GM19351 (cell line): ENCODE data around the gene PABPN1.
"Not testable (repeated sequence)": the region's sequence is repeated elsewhere in the genome, so short reads cannot be mapped to it uniquely, and the experiment has no call there.

Experiments used
- ATAC-seq: cut with Tn5 transposase; IDR thresholded peaks from one replicate; pipeline ENCODE4 v1.9.1; 2021; ENCODE audit warnings: mild to moderate bottlenecking, moderate library complexity; ENCODE audit not compliant: unreplicated experiment

The PABPN1 gene, protein sequence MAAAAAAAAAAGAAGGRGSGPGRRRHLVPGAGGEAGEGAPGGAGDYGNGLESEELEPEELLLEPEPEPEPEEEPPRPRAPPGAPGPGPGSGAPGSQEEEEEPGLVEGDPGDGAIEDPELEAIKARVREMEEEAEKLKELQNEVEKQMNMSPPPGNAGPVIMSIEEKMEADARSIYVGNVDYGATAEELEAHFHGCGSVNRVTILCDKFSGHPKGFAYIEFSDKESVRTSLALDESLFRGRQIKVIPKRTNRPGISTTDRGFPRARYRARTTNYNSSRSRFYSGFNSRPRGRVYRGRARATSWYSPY

DNA sequence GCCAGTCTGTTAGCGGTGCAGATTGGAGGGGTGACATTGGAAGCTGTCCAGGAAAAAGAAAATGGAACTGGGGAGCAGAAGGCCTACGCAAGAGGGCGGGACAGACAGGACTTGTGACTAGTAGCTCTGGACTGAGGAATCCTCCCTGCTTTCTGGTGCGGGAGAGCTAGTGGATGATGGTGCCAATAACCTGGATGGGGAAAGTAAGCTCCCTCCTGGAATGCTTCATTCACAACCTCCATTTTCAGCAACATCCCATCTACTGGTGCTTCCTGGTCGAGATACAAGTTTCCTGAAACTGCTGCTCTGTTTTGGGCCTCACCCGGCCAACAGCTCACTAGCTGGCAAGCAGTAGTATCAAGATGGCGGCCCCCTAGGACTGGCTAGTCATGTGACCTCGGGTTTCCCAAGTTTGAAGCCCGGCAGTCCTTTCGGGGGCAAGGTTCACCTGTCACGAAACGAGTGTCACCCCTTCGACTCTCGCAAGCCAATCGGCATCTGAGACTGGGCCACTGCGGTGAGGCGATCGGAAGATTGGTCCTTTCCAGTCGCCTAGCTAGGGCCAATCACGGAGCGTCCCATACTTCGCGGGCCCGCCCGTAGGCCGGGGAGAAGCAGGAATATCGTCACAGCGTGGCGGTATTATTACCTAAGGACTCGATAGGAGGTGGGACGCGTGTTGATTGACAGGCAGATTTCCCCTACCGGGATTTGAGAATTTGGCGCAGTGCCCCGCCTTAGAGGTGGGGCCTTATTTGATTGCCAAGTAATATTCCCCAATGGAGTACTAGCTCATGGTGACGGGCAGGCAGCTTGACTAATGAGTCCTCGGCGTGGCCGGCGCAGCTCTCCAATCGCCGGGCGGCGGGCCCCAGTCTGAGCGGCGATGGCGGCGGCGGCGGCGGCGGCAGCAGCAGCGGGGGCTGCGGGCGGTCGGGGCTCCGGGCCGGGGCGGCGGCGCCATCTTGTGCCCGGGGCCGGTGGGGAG, at the start of gene PABPN1:
Gene PABPN1 (plus strand): TSS at position 874 of the 988 bp plus-strand sequence. CDS start 13 bp downstream, at position 887.
- ATAC-seq = peak; percentile 86

DNA sequence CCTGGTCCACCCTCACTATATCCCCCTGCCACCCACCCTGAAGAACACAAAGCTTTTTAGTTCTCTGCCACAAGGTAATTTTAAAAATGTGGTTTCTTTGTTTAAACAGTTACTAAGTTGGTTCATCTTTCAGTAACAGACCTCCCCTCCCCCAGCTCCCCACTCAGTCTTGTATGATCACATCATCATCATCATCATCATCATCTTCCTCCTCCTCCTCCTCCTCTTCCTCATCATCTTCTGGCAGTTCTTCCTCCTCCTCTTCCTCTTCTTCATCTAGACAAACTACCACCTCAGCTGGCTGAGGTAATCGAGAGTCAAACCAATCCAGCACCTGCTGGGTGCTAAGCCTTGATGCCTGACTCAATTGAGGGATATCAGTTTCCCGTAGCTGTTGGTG, 45.8 kb upstream of the PABPN1 start:
- no peak for ATAC-seq

DNA sequence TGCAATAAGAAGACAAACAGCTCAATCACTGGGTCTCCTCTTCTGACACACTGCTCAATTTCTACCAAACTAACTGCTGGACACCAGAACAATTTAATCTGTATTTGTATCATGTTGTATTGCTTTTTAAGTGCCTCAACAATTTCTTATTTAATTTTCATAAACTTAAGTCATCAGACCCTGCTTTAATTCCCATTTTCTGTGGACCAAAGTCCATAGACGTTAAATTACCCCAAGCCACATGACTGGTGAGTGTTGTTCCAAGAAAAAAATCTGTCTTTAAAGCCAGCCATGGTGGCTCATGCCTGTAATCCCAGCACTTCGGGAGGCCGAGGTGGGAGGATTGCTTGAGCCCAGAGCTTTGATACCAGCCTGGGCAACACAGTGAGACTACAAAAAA, 44.1 kb upstream of the PABPN1 start:
- no peak for ATAC-seq

DNA sequence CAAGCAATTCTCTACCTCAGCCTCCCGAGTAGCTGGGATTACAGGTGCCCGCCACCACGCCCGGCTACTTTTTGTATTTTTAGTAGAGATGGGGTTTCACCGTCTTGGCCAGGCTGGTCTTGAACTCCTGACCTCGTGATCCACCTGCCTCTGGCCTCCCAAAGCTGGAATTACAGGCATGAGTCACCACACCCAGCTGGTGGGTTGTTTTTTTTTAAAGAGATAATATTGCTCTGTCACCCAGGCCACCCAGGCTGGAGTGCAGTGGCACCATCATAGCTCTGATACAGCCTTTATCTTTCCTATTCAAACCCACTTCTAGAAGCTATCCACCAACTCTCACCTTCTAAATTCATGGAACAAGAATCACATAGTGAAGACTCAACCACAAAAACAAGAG, 43.3 kb upstream of the PABPN1 start:
- not testable (repeated sequence) for ATAC-seq

DNA sequence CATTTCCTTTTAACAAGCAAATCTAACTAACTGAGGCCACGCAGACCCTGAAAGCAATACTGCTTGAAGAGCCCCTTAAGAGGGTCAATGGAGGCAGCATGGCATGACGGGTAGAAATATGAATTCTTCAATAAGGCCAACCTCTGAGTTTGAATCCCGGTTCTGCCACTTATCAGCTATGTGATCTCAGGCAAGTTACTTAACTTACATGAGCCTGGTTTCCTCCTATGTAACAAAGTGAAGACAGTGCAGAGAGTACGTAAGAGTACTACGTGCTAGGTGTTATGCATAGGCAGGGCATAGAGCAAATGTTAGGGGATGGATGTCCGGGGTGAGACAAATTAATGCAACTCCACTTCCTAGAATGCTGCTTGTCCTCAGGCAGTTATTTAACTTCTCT, 40.0 kb upstream of the PABPN1 start:
- ATAC-seq = no peak

DNA sequence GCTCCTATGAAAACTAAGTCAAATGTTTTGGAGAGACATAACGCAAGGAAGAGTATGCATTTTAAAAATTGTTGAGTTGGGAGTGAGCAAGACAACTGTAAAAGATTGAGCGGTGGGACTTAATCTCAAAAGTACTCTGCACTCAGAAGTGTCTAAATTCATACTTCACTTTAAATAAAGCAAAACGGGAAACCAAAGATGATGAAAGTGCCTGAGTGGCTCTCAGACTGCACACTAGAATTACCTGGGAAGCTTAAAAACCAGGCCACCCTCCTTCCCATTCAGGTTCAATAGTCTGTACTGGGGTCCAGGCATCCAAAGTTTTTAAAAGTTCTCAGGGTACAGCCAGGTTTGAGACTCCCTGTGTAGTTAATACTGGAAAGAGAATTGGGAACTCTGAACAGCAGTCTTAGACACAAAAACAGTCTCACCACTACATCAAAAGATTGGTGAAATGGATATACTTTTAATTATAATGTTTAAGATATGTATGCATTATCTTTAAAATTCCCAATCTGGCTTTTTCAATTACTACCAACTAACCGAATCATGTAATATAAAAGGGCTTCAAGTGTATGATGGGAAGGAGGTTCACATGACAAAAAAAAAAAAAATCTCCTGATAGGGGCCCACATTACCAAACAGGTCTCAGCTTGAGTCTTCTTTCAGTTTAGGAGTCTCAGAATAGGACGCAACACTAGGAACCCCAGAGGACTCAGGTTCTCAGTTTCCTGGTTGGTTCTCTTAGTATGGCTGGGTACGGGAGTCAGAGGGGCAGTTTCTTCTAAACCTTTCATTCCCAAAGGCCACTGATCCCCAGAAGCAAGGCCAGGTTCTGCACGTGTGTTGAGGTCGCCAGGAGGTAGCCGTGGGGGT, 36.4 kb upstream of the PABPN1 start:
- ATAC-seq = no peak

DNA sequence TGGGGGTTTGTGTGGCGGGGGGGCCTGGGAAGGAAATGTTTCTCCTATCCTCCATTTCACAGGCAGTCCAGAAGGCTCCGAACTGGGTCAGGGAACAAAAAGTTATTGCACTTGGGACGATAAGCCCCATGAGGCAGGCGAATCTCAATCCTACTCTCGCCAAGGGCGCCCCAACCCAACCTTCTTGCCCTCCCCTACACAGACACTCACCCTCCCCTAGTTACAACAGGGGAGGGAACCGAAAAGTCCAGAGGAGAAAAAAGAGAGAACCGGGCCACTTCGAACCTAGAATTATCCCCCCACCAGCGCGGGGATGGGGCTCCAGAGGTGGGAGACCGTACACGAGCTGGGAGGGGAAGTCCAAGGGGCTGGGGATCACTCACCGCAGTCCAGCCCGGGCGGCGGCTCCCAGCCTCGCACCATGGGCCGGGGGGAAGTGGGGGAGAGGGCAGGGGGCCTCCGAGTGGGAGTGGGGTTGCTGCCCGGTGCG, 35.7 kb upstream of the PABPN1 start:
- ATAC-seq = peak; percentile 21

DNA sequence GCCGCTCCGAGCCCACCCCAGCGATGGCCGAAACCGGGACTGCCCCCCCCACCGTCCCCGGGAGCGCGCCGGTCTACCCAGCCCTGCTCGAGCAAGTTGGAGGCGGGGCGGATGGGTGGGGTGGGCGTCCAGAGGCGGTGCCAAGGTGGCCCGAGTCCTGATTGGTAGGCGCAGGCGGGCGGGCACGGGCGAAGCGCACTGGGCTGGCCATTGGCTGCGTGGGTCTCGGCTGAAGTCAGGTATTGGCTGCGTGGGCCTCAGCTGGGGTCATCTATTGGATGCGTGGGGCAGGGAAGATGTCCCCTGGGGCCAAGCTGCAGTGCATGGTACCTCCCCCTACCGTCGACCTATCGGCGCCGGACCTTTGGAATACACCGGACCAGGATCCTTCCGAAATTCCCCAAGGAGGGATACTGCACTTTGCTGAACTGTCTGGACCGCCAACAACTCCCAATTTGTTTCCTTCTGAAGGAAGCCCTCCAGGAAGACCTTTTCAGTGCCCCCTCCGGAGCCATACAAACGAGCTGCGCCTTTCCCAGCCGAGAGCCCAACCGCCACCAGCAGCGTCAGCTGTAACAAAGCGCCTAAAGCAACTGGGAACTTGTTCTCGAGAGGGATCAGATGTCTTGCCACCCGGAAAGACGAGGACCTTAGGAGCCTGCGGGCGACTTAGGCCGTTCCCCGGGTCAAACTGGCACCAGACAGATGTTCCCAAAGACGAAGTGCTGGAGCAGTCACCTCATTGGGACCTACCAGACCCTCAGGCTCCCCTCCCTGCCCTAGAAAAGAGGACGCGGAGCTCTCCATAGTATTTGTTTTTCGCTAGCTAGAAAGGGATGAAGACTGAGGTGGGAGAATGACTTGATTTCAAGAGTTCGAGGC, 35.0 kb upstream of the PABPN1 start, which contains the start of gene HOMEZ:
Gene HOMEZ (minus strand): TSS at position 113 of the 882 bp plus-strand sequence. CDS start 180 bp downstream, outside the sequence.
- peak; percentile 96 for ATAC-seq

DNA sequence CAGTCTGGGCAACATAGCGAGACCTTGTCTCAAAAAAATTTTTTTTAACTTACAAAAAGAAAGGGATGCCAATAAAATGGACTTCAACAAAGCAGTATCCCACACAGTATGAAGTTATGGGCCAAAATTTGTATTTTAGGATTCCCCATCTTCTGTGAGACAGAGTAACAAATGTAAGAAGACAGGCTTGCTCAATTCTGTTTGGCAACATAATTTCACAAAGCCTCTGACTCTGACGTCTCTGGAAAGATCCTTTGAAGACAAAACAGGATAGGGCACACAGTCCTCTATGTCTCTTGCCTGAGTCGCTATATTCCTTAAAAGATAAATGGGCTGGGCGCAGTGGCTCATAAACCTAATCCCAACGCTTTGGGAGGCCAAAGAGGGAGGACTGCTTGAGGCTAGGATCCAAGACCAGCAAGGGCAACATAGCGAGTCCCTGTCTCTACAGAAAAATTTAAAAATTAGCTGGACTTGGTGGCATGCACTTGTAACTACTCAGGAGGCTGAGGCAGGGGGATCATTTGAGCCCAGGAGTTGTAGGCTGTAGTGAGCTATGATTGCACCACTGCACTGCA, 34.3 kb upstream of the PABPN1 start:
- no peak for ATAC-seq

DNA sequence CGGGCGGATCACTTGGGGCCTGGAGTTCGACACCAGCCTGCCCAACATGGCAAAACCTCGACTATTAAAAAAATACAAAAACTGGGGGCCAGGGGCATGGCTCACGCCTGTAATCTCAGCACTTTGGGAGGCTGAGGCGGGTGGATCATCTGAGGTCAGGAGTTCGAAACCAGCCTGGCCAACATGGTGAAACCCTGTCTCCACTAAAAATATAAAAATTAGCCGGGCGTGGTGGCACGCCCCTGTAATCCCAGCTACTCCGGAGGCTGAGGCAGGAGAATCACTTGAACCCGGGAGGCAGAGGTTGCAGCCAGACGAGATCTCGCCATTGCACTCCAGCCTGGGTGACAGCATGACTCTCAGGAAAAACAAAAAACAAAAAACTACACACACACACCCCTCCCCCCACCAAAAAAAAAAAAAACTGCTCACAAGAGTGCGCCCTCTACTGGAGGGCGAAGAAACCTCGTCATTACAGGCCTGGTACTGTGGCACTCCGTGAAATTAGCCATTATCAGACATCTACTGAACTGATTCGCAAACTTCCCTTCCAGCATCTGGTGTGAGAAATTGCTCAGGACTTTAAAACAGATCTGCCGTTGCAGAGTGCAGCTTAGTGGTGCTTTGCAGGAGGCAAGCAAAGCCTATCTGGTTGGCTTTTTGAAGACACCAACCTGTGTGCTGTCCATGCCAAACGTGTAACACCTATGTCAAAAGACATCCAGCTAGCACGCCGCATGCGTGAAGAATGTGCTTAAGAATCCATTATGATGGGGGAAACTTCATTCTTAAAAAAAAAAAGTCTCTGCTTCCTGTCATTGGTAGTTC, 26.3 kb upstream of the PABPN1 start:
- no peak for ATAC-seq

DNA sequence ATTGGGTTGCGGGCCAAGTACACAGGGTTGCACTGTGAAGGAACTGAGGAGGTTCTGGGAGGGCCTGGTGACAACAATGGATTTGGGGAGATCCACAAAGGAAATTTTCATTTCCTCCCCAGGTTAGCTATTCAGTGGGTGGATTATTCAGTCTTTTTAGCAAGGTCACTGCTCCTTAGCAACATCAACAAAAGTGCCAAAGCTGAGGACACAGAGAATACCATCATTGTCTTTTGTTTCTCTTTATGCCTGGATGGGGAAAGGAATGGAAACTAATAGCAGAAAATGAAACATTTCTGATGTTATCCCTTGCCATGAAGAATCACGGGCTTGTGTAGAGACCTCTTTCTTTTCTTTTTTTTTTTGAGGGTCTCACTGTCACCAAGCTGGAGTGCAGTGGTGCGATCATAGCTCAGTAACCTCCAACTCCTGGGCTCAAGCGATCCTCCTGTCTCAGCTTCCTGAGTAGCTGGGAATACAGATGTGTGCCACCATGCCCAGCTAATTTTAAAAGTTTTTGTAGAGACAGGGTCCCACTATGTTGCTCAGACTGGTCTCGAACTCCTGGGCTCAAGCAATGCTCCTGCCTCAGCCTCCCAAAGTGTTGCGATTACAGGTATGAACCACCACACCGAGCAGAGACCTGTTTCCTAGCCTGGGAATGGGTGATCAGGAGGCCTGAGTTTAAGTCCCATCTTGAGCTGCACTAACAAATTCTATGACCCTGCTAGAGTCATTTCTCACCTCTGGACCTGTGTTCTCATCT, 25.1 kb upstream of the PABPN1 start:
- ATAC-seq = no peak

DNA sequence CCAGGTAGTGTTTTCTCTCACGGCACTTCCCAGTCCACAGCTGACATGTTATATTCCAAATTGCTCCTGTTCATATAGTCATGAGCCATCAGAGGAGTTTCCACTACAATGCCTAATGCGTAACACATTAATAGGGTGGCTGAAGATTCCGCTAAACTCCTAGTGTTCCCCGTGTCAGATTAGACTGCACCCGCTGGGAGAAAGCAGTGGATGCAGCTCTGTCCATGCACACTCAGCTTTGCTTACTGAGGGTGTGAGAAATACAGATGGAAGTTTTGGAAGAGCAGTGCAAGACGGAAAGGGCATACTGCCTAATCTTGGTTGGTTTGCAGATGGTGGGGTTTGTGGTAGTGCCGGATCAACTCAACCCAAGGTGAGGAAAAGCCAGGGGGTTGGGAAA, 24.2 kb upstream of the PABPN1 start:
- no peak for ATAC-seq

DNA sequence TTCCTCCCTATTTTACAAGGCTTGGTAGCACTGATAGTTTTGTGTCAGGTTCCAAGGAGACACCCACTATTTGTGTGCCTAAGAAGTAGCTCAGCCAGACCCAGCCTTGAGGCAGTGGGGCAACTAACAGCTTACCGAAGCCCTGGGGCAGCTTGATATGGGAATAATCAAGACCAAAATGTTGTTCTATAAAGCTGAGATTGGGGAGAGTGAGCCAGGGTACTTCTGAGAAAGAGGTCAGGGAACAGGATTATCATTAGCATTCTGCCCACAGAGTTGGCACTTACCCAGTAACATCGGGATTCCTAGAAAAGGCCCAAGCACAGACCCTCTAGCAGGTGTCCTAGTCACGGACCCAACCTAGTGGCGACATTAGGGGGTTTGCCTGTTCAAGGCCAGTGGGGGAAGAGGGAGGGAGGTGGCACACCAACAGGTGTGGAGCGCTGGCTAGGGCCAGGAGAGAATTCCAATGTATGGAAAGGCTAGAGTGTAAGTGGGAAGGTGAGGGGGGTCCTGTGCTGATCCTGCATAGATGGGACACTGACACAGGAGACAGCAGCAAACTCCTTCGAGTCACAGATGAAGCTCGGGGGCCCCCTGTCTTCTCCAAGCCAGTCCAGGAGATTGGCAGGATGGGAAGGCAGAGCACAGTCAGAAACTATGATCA, 23.5 kb upstream of the PABPN1 start:
- ATAC-seq = no peak

DNA sequence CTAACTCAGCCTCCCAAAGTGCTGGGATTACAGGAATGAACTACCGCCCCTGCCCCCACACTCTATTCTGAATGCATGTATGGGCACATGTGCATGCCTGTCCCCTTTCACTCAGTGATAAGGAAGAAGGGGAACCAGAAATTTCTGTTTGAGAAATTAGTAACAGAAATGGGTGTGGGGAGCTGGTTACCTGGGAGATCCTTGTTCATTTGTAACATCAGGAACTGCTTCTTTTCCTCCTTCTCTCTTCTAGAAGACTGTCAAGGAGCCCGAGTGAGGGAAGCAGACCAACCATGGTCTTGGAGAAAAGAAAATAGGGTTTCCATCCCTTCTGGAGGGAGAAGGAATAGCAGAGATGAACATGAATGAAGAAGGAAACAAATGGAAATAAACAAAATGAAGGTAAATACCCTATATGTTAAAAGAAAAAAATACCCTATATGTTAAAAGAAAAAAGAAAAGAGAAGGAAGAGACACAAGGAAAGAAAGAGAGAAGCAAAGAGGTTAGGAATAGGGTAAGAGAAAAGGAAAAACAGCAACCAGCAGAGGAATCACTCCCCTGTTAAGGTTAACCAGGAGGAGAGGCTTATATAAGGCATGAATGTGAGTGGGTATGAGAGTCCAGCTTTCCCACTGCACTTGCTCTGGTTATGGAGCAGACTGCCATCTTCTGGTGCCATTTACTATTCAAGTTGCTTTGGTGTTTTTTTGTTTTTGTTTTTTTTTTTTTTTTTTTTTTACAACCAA, 21.9 kb upstream of the PABPN1 start:
- ATAC-seq = no peak

DNA sequence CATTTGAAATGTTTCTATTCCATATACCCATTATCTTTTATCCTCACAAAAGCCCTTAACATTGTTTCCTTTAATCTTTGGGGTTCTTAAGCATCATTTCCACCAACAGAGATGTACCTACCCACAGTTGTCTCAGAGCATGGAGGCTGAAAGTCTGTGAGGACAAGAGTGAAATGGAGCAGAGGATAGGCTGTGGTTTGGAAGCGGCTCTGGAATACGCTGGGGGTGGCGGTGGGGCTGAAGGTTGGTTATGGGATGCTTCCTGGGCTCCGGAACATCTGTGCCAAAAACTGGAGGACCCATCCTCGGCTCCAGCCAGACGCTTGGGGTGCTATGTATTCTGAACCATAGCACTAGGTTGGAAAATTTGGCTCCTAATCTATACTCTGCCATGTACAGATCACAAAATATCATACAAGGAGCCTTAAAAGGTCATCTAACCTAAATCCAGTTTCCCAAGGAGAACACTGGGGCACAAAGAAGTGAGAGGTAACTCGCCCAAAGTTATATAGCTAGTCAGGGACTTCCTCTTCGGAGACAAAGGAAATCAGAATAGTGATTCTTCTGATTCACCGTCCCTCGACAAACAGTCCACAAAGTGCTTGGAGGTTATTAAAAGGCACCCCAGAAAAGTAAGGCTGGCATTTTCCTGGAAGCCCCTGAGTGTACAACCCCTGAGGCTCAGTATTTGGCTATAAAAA, 21.1 kb upstream of the PABPN1 start:
- no peak for ATAC-seq

DNA sequence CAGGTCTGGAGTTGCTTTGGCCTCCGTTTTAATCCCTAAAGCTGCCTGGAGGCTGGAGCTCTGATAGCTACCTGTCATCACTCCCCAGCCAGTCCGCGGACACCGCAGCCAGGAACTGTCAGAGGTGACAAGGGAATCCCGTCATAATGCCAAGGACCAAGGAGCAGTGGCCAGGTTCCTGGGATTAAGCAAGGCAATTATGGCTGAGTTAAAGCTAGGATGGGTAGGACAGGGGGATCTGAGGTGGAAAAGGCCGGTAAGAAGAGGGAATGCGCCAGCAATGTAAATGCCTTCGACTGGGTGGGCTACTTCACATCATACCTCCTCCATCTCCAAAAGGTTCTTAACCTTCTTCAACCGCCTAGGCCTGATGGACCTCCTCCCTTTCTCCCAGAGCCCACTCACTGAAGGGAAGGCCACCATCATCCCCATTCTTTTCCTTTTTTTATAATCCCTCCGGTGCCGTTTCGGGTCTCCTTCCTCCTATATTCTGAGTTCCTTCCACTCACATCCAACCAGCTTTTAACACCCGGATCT, 20.5 kb upstream of the PABPN1 start:
- ATAC-seq = no peak
